CD4-positive, alpha-beta T cell treated with Interleukin-12 subunit alpha and Interleukin-12 subunit beta, for 1 hour (primary cell): ENCODE measurements around the gene ZP1.
"Not testable (repeated sequence)": the region's sequence is repeated elsewhere in the genome, so short reads cannot be mapped to it uniquely, and the experiment has no call there.

Source experiments
- DNase-seq: peaks from one replicate; pipeline ENCODE4 v3.0.0-alpha.2; 2020

The ZP1 gene, protein sequence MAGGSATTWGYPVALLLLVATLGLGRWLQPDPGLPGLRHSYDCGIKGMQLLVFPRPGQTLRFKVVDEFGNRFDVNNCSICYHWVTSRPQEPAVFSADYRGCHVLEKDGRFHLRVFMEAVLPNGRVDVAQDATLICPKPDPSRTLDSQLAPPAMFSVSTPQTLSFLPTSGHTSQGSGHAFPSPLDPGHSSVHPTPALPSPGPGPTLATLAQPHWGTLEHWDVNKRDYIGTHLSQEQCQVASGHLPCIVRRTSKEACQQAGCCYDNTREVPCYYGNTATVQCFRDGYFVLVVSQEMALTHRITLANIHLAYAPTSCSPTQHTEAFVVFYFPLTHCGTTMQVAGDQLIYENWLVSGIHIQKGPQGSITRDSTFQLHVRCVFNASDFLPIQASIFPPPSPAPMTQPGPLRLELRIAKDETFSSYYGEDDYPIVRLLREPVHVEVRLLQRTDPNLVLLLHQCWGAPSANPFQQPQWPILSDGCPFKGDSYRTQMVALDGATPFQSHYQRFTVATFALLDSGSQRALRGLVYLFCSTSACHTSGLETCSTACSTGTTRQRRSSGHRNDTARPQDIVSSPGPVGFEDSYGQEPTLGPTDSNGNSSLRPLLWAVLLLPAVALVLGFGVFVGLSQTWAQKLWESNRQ

DNA sequence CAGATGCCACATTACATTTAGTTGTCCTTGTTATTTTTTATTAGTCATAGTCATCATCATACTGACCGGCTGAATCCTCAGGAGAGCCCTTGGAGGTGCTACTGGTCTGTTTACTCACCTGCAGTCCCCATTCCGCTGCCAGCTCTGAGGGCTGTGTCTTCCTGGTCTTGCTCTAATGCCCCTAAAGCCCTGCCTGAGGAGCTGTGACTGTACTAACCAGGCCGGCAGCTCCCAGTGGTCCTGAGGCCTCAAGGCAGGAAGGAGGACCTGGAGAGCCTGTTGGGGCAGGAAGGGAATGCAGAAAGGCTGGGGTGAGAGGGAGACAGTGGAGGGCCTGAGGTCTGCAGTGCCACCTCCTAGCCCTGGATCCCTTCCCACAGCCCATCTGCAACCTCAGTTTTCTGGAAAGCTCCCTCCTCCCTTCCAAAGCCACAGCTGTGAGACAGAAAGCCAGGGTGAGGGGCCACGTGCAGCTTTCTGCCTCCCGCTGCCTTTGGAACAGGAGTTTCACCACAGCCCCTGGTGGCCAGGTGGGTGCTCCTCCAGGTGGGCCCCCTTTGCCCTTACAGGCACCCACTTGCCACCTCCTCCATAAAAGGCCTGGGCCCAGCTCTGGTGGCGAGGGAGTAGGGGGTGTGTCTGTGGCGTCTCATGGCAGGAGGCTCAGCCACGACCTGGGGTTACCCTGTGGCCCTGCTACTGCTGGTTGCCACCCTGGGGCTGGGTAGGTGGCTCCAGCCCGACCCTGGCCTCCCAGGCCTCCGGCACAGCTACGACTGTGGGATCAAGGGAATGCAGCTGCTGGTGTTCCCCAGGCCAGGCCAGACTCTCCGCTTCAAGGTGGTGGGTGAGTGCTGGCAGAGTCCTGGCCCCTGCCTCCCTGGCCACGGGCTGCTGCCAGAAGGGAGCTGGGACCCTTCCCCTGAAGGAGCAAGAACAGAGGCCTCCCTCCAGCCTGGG, at the start of gene ZP1:
TSS of gene ZP1 (plus strand) at position 632 of the 960 bp plus-strand sequence. CDS start at position 652, 20 bp downstream.
- no peak for DNase-seq

DNA sequence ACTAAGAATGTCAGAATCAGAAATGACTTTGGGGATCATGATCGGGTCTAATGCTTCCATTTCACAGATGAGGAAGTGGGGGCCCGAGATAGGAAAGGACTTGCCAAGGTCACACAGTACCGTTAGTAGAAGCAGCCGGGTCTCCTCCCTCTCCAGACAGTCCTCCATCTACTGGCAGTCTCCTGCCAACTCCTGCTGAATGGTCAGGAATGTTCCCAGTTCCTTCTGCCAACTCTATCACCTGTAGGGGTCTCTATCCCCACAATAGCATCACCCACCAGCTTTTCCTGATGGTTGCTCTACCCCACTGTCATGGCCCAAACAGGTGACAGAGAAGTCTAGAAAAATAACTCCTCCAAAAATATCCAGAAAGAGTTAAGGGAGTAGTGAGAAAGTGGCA, 49.3 kb upstream of the ZP1 start:
- no peak for DNase-seq

DNA sequence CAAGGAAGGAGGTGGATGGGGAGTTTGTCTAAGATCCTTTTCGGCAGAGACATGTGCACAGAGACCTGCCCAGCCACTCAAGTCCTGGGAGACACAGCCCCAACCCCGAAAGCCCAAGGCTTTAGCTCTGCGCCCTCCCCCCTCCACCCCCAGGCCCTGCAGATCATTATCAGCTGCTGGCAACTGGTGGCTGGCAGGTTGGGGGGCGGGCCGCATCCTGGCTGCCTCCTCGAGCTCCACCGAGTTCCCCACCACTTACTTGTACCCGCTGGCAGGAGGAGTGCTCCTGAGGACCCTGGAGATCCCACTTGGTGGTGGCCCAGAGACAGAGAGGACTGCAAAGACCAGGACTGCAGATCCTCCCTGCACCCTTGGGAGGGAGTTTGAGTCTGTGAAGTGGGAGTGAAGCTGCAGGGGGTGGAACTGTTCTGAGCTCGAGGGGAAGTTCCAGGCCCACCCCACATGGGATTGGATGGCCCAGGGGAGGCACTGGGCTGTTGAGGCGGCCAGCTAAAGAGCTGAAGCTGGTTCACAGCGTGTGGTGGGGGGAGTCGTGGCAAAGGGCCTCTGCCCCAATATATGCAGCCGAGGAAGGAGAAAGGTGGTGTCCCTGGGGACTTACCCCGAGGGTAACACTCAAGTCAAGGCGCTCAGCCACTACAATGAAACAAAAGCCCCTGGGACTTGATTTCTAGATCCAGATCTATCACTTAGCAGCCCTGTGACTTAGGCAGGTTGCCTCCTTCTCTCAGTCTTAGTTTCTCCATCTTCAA, 45.3 kb upstream of the ZP1 start:
- DNase-seq = no peak

DNA sequence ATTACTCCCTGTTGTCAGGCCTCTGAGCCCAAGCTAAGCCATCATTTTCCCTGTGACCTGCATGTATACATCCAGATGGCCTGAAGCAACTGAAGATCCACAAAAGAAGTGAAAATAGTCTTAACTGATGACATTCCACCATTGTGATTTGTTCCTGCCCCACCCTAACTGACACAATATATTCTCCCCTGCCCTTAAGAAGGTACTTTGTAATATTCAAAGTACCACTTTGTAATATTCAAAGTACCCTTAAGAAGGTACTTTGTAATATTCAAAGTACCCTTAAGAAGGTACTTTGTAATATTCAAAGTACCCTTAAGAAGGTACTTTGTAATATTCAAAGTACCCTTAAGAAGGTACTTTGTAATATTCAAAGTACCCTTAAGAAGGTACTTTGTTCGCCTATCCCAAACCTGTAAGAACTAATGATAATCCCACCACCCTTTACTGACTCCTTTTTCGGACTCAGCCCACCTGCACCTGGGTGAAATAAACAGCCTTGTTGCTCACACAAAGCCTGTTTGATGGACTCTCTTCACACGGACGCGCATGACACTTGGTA, 43.5 kb upstream of the ZP1 start:
- DNase-seq = not testable (repeated sequence)

DNA sequence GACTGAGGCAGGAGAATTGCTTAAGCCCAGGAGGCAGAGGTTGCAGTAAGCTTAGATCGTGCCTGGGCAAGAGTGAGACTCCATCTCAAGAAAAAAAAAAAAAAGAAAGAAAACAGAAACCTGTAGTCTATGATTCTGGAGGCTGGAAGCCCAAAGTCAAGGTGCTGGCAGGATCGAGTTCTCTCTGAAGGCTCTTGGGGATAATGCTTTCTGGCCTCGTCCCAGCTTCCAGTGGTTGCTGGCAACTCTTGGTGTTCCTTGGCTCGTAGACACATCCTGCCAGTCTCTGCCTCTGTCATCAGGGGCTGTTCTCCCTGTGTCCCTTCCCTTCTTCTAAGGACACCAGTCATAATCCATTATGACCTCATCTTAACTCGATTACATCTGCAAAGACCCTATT, 42.2 kb upstream of the ZP1 start:
- DNase-seq = no peak

DNA sequence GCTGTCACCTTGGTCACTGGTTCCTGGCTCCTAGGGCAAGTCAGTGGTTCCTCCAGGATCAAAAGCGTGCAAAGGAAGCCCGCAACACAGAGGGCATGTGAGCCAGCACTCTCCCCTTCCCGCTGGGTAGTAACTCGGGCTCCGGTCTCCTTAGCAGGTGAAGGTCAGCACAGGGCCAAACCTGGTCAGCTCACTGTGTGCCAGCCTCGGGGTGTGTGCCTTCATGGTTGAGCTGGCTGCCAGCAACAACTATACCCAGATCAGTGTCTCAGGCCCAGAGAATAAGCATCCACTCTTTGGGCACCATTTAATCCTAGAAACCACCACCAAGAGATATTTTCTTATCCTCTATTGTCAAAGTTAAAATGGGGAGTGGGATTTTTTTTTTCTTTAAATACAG, 41.6 kb upstream of the ZP1 start:
- no peak for DNase-seq

DNA sequence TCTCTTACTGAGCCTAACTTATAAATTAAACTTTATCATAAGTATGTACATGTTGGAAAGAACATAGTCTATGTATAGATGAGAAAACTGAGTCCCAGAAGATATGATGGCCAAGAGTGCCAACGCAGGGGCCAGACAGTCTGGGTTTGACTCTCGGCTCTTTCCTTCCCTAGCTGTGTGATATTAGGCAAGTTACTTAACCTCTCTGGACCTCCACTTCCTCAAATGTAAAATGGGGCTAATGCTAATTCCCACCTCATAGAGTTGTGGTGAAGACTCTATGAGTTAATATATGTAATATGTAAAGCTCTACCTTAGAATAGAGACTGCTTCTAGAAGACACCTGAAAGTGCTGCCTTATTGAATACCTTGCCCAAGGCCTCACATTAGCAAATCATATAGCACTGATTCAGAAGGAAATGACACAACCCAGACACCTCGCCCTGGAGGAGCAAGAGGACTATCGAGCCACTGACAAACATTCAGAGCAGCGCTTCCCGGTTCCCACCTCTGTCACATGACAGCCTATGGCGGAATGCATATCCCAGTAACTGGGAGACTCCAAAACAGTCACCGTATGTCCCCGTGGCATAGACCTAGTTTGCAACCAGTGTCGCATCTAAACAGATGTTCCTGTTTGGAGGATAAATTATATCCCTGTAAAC, 36.7 kb upstream of the ZP1 start:
- DNase-seq = no peak

DNA sequence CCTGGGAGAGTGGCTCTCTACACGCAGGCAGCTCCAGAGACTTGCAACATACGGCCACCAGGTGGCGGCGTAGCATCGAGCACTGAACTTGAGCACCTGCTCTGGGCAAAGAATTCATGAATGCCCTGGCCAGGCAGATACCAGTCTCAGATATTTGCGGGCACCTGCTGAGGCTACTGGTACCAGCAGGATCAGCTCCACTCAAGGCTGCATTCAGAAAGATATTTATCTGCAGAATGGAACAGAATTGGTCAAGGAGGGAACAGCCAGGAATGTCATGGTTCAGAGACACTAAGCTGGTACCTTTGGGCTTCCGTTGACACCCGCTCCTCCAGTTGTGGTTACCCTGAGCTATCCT, 36.2 kb upstream of the ZP1 start:
- DNase-seq = peak; percentile 80

DNA sequence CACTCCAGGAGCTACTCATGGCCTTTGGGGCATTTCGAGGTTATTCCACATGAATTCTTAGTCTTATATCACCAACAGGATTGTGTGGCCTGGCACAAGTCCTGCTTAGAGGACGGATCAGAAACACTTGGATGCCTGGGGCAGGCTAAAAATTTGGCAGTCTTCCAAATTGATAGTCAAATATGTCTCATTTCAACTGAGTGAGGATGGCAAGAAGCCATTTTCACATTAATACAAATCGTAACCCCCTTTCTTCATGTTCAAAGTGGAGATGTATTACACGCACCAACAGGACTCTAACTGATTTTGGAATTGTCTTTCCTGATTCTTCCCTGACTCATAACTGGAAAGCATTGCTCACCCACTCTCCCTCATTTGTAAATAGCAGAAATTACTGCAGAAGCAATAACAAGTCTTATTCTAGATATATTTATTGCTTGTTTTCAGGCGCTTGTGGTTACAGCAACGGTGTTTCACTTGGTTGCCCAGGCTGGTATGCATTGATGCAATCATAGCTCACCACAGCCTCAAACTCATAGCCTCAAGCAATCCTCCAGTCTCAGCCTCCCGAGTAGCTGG, 35.8 kb upstream of the ZP1 start:
- DNase-seq = no peak

DNA sequence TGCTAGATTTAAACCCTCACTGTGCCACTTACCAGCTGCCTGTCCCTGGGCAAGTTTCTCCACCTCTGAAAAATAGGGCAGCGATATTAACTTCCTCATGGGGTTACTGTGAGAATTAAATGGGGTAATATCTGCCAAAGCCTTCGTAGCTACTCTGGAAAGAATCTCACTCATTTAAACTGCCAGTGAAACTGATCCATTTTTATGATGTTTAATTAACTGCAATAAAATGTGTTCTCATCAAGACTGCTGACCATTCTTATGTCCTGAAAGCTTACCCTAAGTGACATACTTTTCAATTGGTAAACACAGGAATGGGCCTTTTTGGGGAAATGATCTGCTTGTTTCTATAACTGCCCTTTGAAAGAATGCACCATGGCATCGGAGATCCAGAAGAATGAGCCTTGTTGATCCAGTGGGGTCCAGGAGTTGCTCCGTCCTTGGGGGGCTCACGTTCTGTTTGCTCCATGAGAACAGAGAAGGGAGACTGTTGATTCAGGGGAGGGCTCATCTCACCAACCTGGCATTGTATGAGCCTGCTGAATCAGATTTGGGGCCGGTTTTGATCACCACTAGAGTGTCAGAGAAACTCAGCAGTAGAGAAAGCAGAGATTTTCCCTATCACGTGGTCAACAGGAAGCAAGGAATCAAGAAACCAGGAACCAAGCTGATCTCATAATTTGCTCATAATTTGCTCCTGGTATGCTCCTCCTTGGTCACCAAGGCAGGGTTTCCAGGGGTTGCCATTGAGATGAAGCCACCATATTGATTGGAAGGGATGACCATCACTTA, 32.4 kb upstream of the ZP1 start:
- no peak for DNase-seq

DNA sequence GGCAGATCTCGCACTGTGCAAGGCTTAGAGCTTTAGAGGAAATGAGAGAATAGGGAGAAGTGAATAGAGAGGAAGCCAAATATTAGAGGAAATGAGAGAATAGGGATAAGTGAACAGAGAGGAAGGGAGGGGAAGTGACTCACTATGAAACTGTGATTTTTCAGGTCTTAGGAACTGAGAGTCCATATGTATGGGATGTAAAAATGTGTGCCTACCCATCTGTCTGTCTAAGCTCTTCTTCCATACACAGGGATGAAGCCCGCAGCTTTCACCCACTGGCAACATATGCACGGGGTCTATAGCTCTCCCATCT, 31.9 kb upstream of the ZP1 start:
- no peak for DNase-seq

DNA sequence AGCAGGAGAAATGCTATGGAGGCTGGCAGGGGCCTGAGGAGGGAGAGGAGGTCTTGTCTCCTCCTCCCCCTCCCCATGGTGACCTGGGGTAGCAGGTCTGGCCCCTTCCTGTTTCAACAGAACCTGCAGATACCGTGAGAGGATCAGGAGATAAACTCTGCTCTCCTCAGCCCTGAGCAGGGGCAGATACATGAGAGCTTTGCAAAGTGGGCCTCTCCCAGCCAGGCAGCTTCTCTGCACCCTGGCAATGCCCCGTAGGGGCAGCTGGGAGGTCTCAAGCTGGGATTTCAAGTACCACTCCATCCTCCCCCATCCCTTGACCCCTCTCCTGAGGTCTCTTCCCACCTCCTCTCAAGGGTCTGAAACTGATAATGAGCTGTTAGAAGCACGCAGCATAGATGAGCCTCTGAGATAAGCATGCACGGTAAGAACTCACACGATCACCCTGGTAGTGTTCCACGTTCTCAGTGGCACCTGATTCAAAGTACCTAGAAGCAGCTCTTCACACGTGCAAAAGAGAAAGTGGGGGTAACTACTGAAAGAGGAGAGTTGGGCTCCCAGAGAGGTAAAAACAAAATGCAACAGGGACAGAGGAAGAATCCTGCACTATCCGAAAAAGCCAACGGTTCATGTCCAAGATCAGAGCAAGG, 30.4 kb upstream of the ZP1 start:
- DNase-seq = no peak

DNA sequence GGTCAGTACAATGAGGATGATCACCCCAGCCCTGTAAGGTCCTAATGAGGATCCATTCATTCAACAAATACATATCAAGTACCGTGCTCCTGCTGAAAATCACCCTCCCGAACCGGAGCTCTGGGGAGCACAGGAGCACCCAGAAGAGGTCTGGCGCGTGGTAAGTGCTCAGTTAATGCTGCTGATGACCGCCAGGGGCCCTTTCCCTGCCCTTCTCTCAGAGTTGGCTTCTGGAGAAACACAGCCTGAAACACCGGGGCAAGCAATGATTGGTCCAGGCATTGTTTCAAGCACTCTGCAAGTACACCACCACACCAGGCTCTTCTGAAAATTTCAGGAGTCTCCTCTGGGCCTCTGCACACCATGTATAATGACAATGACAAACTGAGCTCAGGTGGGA, 29.2 kb upstream of the ZP1 start:
- no peak for DNase-seq

DNA sequence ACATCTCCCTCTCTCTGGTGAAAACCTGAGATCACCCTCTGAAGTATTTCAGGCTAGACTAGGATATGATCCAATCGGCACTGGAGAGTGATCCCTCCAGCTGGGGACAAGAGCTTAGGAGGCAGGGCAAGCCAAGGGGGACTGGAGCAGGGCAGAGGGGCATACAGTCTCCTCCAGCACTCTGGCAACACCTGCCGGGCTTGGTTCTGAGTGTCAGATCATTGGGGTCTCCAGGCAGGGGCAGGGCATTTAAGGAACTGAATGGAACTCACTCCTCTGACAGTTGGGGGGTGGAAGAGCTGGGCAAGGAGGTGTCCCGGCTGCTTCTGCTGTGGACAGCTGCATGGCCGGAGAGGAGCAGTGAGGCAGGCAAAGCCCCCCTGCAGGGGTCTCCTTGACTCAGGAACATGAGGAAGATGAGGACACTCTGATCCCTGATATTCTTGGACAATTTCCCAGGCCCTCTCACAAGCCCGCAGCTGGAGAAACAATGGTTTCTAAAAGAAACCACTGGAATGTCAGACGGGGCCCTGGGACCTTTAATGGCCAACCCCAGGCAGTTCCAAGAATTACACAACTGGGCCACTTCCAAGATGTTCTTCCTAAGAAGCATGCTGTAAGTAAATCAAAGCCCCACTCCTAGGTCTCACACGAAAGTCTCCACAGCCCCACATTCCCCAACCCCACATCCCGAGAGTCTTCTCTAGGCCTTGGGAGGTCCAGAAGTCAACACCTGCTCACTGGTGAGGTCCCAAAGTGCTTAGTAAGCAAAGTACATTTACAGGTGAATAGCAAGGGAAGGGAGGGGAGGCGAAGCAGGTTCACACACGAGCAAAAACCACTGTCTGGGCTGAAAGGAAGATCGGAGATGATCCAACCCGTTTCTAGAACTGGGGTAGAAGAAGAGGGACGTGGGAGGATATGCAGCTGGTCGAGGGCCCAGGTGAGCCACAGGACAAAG, 26.6 kb upstream of the ZP1 start:
- DNase-seq = no peak

DNA sequence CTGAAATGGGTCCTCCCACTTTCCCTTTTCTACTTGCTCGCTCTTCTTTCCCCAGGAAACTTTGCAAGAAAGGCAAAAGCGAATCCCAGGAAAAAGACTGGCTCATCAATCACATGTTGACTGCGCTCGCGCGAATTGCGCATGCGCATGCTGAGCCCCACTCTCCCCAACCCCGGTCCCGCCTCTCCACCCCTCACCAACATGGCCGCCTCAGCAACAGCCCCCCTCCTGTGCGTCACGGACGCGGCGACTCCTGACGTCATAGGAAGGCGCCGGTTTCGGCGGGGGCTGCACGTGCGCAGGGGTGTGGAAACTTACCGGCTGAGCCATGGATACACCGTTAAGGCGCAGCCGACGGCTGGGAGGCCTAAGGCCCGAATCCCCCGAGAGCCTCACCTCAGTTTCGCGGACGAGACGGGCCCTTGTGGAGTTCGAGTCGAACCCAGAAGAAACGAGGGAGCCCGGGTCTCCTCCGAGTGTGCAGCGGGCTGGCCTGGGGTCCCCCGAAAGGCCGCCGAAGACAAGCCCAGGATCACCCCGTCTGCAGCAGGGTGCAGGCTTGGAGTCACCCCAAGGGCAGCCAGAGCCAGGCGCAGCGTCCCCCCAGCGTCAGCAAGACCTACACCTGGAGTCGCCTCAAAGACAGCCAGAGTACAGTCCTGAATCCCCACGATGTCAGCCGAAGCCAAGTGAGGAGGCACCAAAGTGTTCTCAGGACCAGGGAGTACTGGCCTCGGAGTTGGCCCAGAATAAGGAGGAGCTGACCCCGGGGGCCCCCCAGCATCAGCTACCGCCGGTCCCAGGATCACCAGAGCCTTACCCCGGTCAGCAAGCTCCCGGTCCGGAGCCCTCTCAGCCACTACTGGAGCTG, 25.3 kb upstream of the ZP1 start, which contains the start of gene CCDC86:
TSS of gene CCDC86 (plus strand) at position 317 of the 871 bp plus-strand sequence. CDS start at position 329, 12 bp downstream.
- DNase-seq = peak; percentile 98

DNA sequence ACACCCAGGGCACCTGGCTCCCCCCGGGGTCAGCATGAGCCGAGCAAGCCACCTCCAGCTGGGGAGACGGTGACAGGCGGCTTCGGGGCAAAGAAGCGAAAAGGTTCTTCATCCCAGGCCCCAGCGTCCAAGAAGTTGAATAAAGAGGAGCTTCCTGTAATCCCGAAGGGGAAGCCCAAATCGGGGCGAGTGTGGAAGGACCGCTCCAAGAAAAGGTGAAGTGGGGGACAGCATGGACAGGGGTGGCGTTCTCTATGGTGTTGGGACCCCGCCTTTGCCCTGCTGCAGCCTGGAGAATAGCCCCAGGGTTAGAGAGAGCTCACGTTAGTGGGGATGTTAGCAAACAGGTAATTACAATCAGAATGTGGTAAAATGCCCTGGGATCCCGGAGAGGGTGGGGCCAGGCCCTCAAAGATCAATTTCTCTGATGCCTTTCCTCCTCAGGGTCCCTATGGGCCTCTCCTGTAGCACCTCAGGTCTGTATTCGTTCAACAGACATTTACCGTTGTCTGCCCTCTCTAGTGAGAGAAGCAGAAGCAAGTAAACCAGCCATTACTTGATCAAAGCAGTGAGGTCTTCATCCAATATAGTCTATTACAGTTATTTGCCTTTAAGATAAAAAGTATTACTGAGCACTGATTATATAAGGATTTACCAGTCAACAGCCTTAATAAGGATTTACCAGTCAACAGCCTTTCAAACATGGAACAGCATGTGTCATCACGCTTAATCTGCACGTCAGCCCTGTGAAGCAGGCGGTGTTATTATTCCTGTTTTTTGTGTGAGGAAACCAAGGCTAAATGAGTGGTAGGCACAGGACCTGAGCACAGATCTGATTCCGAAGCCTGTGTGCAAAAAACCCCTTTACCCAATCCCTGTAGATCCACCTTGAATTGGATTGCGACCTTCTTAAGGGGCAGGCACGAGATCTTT, 24.4 kb upstream of the ZP1 start:
- no peak for DNase-seq
